Measurements from ENCODE around the gene C2CD4B. TPM values are rescaled to one million over a fixed set of nuclear protein-coding genes. Genes with fewer than 3 reads are reported as not detected.
A peak's percentile ranks its signal among the peaks of the same experiment; 100 is the strongest.

C2CD4B gene
- total and polyA plus RNA-seq, 2 of the 13 experiments (the other 11 are each of a cell fraction or from before 2014, with no cell fraction given): not detected

DNA sequence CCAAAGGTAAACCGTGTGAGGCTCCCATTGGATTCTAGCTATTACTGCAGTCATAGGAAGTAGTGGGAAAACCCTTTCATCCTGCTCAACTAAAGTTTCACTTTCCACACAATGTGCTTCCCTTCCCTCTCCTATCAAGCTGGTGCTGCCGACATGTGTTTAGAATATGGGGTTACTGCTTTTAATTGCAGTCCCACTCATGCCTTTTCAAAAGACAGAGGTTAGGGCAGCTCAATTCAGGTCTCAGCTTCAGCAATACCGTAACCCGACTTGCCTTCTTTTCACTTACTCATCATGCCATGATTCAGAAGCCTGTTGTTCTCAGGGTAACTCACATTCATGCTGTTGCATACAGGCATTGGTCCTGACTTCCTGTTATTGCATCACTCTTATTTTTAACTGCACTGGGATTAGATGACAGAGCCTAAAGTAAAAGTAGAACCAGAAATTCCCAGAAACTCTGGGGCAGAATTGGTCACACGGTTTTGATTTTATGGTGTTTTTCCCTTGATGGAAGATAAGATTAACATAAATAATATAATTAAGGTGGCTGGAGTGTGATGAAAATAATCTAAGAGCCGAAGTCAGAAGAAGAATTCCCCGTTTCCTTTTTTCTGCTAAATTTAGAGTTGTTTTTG is 45.7 kb downstream of the C2CD4B start (continued):
- TF ChIP-seq, protein P1, sequence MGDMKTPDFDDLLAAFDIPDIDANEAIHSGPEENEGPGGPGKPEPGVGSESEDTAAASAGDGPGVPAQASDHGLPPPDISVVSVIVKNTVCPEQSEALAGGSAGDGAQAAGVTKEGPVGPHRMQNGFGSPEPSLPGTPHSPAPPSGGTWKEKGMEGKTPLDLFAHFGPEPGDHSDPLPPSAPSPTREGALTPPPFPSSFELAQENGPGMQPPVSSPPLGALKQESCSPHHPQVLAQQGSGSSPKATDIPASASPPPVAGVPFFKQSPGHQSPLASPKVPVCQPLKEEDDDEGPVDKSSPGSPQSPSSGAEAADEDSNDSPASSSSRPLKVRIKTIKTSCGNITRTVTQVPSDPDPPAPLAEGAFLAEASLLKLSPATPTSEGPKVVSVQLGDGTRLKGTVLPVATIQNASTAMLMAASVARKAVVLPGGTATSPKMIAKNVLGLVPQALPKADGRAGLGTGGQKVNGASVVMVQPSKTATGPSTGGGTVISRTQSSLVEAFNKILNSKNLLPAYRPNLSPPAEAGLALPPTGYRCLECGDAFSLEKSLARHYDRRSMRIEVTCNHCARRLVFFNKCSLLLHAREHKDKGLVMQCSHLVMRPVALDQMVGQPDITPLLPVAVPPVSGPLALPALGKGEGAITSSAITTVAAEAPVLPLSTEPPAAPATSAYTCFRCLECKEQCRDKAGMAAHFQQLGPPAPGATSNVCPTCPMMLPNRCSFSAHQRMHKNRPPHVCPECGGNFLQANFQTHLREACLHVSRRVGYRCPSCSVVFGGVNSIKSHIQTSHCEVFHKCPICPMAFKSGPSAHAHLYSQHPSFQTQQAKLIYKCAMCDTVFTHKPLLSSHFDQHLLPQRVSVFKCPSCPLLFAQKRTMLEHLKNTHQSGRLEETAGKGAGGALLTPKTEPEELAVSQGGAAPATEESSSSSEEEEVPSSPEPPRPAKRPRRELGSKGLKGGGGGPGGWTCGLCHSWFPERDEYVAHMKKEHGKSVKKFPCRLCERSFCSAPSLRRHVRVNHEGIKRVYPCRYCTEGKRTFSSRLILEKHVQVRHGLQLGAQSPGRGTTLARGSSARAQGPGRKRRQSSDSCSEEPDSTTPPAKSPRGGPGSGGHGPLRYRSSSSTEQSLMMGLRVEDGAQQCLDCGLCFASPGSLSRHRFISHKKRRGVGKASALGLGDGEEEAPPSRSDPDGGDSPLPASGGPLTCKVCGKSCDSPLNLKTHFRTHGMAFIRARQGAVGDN (CRISPR knock-in tag; IDR thresholded peaks at IDR 0.05): no peak
- TF ChIP-seq REL (CRISPR knock-in tag; conservative IDR thresholded peaks at IDR 0.05): no peak
- no peak for TF ChIP-seq SNRNP70 (IDR thresholded peaks at IDR 0.05; ENCODE audit: low read depth, low read length)
- no peak for TF ChIP-seq SMC3 (IDR thresholded peaks at IDR 0.05; ENCODE audit: low read length)
- TF ChIP-seq ZNF441 (CRISPR knock-in tag; IDR thresholded peaks at IDR 0.05; ENCODE audit: borderline replicate concordance): no peak
- peak; percentile 14; the same call in 1 of the 2 replicates for TF ChIP-seq ZNF12 (CRISPR knock-in tag; IDR thresholded peaks at IDR 0.05)
- TF ChIP-seq, protein P2, sequence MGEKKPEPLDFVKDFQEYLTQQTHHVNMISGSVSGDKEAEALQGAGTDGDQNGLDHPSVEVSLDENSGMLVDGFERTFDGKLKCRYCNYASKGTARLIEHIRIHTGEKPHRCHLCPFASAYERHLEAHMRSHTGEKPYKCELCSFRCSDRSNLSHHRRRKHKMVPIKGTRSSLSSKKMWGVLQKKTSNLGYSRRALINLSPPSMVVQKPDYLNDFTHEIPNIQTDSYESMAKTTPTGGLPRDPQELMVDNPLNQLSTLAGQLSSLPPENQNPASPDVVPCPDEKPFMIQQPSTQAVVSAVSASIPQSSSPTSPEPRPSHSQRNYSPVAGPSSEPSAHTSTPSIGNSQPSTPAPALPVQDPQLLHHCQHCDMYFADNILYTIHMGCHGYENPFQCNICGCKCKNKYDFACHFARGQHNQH (CRISPR knock-in tag; IDR thresholded peaks at IDR 0.05): peak; percentile 92; the same call in 1 of the 2 replicates
- TF ChIP-seq, protein P3, sequence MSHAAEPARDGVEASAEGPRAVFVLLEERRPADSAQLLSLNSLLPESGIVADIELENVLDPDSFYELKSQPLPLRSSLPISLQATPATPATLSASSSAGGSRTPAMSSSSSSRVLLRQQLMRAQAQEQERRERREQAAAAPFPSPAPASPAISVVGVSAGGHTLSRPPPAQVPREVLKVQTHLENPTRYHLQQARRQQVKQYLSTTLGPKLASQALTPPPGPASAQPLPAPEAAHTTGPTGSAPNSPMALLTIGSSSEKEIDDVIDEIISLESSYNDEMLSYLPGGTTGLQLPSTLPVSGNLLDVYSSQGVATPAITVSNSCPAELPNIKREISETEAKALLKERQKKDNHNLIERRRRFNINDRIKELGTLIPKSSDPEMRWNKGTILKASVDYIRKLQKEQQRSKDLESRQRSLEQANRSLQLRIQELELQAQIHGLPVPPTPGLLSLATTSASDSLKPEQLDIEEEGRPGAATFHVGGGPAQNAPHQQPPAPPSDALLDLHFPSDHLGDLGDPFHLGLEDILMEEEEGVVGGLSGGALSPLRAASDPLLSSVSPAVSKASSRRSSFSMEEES (CRISPR knock-in tag; IDR thresholded peaks at IDR 0.05): no peak
- TF ChIP-seq YEATS2 (CRISPR knock-in tag; IDR thresholded peaks at IDR 0.05; ENCODE audit: borderline replicate concordance): no peak
- TF ChIP-seq, protein P4, sequence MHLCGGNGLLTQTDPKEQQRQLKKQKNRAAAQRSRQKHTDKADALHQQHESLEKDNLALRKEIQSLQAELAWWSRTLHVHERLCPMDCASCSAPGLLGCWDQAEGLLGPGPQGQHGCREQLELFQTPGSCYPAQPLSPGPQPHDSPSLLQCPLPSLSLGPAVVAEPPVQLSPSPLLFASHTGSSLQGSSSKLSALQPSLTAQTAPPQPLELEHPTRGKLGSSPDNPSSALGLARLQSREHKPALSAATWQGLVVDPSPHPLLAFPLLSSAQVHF (CRISPR knock-in tag; IDR thresholded peaks at IDR 0.05): no peak
- no peak for TF ChIP-seq ZNF354B (CRISPR knock-in tag; IDR thresholded peaks at IDR 0.05)
- TF ChIP-seq FOXA3 (CRISPR knock-in tag; IDR thresholded peaks at IDR 0.05): peak; percentile 55
- TF ChIP-seq, protein P5, sequence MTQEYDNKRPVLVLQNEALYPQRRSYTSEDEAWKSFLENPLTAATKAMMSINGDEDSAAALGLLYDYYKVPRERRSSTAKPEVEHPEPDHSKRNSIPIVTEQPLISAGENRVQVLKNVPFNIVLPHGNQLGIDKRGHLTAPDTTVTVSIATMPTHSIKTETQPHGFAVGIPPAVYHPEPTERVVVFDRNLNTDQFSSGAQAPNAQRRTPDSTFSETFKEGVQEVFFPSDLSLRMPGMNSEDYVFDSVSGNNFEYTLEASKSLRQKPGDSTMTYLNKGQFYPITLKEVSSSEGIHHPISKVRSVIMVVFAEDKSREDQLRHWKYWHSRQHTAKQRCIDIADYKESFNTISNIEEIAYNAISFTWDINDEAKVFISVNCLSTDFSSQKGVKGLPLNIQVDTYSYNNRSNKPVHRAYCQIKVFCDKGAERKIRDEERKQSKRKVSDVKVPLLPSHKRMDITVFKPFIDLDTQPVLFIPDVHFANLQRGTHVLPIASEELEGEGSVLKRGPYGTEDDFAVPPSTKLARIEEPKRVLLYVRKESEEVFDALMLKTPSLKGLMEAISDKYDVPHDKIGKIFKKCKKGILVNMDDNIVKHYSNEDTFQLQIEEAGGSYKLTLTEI (CRISPR knock-in tag; conservative IDR thresholded peaks at IDR 0.05): no peak
- no peak for TF ChIP-seq MTA1 (CRISPR knock-in tag; IDR thresholded peaks at IDR 0.05; ENCODE audit: borderline replicate concordance)
- TF ChIP-seq, protein P6, sequence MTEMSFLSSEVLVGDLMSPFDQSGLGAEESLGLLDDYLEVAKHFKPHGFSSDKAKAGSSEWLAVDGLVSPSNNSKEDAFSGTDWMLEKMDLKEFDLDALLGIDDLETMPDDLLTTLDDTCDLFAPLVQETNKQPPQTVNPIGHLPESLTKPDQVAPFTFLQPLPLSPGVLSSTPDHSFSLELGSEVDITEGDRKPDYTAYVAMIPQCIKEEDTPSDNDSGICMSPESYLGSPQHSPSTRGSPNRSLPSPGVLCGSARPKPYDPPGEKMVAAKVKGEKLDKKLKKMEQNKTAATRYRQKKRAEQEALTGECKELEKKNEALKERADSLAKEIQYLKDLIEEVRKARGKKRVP (CRISPR knock-in tag; IDR thresholded peaks at IDR 0.05): peak in 1 of 2 experiments; percentile 93; a peak in 2 of 4 replicates
- TF ChIP-seq TSC22D2 (CRISPR knock-in tag; IDR thresholded peaks at IDR 0.05; ENCODE audit: borderline replicate concordance): no peak
- TF ChIP-seq RORA (CRISPR knock-in tag; IDR thresholded peaks at IDR 0.05): no peak
- no peak for TF ChIP-seq BRD4 (CRISPR knock-in tag; IDR thresholded peaks at IDR 0.05)
- no peak for TF ChIP-seq ARHGAP35 (CRISPR knock-in tag; IDR thresholded peaks at IDR 0.05; ENCODE audit: borderline replicate concordance)
